ENCODE data around the gene ALDH3A1.

The ALDH3A1 gene

GRCh38 chr17:19718613-19719354 lies 29.3 kb downstream of the ALDH3A1 start:
- DNase-seq (ENCODE audit: low spot score), result no peak

- no peak for DNase-seq (ENCODE audit: low spot score)
Observed at GRCh38 chr17:19718041-19718612, 30.0 kb downstream of the ALDH3A1 start.

GRCh38 chr17:19717411-19717908 lies 30.6 kb downstream of the ALDH3A1 start:
- no peak for DNase-seq (ENCODE audit: low spot score)

- no peak for DNase-seq (ENCODE audit: low spot score)
Observed at GRCh38 chr17:19717031-19717360, 31.1 kb downstream of the ALDH3A1 start.

- DNase-seq (ENCODE audit: low spot score), result no peak
Observed at GRCh38 chr17:19716108-19717030, 31.7 kb downstream of the ALDH3A1 start, which contains the start of gene SLC47A2. TSS of gene SLC47A2 (minus strand) at chr17:19716584. CDS start at chr17:19716555, 29 bp downstream.

GRCh38 chr17:19714542-19715411 lies 33.3 kb downstream of the ALDH3A1 start:
- no peak for DNase-seq (ENCODE audit: low spot score)

GRCh38 chr17:19713901-19714361 lies 34.2 kb downstream of the ALDH3A1 start:
- DNase-seq (ENCODE audit: low spot score), result no peak

- peak; percentile 10 for DNase-seq (ENCODE audit: low spot score)
Observed at GRCh38 chr17:19713462-19713861, 34.6 kb downstream of the ALDH3A1 start.

- no peak for DNase-seq (ENCODE audit: low spot score)
Observed at GRCh38 chr17:19712436-19713004, 35.6 kb downstream of the ALDH3A1 start.

- DNase-seq (ENCODE audit: low spot score), result no peak
Observed at GRCh38 chr17:19709841-19710240, 38.3 kb downstream of the ALDH3A1 start.

GRCh38 chr17:19708431-19709175 lies 39.5 kb downstream of the ALDH3A1 start:
- no peak for DNase-seq (ENCODE audit: low spot score)

GRCh38 chr17:19707728-19708221 lies 40.3 kb downstream of the ALDH3A1 start:
- DNase-seq (ENCODE audit: low spot score), result no peak

- no peak for DNase-seq (ENCODE audit: low spot score)
Observed at GRCh38 chr17:19706791-19707727, 41.0 kb downstream of the ALDH3A1 start.

- no peak for DNase-seq (ENCODE audit: low spot score)
Observed at GRCh38 chr17:19705771-19706770, 42.0 kb downstream of the ALDH3A1 start.

GRCh38 chr17:19705201-19705600 lies 42.9 kb downstream of the ALDH3A1 start:
- DNase-seq (ENCODE audit: low spot score), result no peak

- no peak for DNase-seq (ENCODE audit: low spot score)
Observed at GRCh38 chr17:19703828-19704613, 44.1 kb downstream of the ALDH3A1 start.

Measured in RKO (cell line).